Measurements from ENCODE around the gene STRN4. TPM values are rescaled to one million over a fixed set of nuclear protein-coding genes. Genes with fewer than 3 reads are reported as not detected.
A peak's percentile ranks its signal among the peaks of the same experiment; 100 is the strongest.

The STRN4 gene
- total and polyA plus RNA-seq, 9 of the 15 experiments (the other 6 are each of a cell fraction or from before 2014, with no cell fraction given), result 0.62 to 83.7 (median 36.9) TPM

GRCh38 chr19:46786236-46787039 is 40.2 kb upstream of the STRN4 start (continued):
- no peak for TF ChIP-seq KDM2B (CRISPR knock-in tag; IDR thresholded peaks at IDR 0.05)
- TF ChIP-seq USF1 (CRISPR knock-in tag; IDR thresholded peaks at IDR 0.05), result no peak
- TF ChIP-seq CBX1 (IDR thresholded peaks at IDR 0.05; ENCODE audit: low read depth), result 0 out of 2 replicates have a peak, but pooled peaks have one; percentile 30
- TF ChIP-seq CAMTA2 (CRISPR knock-in tag; conservative IDR thresholded peaks at IDR 0.05), result no peak
- no peak for TF ChIP-seq ZNF436 (CRISPR knock-in tag; IDR thresholded peaks at IDR 0.05)
- TF ChIP-seq ARID2 (IDR thresholded peaks at IDR 0.05), result no peak
- no peak for TF ChIP-seq MED1 (CRISPR knock-in tag; IDR thresholded peaks at IDR 0.05; ENCODE audit: borderline replicate concordance)
- TF ChIP-seq ZBTB26 (CRISPR knock-in tag; IDR thresholded peaks at IDR 0.05), result no peak
- TF ChIP-seq HBP1 (CRISPR knock-in tag; IDR thresholded peaks at IDR 0.05), result no peak
- TF ChIP-seq CLOCK (CRISPR knock-in tag; IDR thresholded peaks at IDR 0.05; ENCODE audit: borderline replicate concordance), result no peak
- peak; percentile 69 to 76 for TF ChIP-seq NRF1 (conservative IDR thresholded peaks at IDR 0.05 in 1 of 2, IDR thresholded peaks at IDR 0.05 in 1 of 2)
- 0 out of 2 replicates have a peak, but pooled peaks have one; percentile 69 for TF ChIP-seq TCF15 (CRISPR knock-in tag; IDR thresholded peaks at IDR 0.05)
- no peak for TF ChIP-seq SRF (CRISPR knock-in tag; IDR thresholded peaks at IDR 0.05)
- peak; percentile 81 for TF ChIP-seq SIRT6 (IDR thresholded peaks at IDR 0.05; ENCODE audit: low read depth, low read length)
- no peak for TF ChIP-seq NONO (IDR thresholded peaks at IDR 0.05; ENCODE audit: low read depth in 2 of 2, low read length in 1 of 2)
- TF ChIP-seq HNRNPH1 (optimal IDR thresholded peaks at IDR 0.05; ENCODE audit: low read depth, low read length), result no peak
- no peak for TF ChIP-seq MIER1 (IDR thresholded peaks at IDR 0.05; ENCODE audit: low read depth)
